ENCODE measurements around the gene CKLF.

CKLF gene

DNA sequence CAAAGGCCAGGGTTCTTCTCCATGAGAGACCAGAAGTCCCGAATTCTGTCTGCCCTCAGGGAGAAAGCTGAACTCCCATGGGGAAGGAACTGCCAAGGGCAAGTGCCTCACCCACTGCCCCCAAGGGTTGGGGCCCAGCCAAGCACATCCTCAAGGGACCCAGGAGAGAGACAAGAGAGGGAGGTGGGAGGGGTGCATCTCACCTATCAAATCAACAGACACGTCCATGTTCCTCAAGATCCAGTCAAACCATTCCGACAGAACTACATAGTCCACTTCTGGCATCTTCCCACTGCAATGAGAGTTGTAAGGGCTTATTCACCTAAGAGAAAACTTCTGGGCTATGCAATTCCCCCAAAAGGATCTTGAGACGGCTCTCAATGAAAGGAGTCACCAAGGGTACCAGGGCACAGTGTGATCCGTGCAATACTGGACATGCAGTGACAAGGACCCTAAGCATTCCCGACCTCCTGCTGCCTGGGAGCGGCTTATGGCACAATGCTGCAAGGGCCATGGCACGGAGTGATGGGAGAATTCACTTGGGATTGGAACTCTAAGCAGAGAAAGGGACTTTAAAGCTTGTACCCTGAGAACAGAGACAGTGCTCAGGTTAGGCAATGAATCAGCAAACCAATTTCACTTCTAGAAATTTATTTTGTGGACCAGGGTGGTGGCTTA, 34.7 kb upstream of the CKLF start:
- no peak for DNase-seq

DNA sequence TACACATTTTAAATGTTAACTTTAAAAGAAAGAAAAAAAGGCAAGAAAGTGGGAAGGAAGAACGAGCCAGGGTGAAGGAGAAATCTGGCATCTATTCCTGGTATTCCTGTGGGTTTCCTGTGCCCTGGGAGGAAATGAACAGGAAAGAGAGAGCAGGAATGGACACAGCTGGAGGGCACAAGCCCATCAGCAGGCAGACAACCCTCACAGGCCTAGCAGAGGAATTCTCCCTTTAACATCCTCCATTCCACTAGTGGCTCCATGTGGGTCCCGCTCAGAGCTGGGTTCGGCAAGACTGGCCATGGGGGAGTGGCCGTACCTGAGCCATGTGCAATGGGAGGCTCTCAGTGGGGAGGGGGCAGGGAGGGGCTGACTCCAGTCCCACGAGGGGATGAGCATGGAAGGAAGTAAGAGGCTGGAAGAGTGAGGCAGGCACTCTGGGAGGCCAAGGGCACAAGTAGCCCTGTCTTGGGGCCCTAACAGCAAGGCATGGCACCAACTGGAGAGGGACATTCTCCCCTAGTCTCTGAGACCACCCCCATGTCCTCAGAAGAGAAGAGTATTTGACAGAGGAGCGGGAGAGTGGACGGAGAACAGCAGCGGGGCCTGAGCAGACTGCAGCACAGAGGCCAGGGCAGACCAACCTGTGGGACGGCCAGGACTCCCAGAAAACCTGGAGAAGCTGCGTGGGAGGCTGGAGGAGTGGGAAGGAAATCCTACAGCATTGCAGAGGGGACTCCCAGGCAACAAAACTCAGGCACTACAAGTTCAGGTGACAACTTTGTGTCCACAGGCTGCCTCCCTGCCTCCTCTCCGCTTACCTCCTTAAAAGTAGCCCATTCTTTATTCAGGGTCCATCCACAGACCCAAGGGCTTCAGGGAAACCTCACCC, 32.6 kb upstream of the CKLF start:
- DNase-seq, result no peak

DNA sequence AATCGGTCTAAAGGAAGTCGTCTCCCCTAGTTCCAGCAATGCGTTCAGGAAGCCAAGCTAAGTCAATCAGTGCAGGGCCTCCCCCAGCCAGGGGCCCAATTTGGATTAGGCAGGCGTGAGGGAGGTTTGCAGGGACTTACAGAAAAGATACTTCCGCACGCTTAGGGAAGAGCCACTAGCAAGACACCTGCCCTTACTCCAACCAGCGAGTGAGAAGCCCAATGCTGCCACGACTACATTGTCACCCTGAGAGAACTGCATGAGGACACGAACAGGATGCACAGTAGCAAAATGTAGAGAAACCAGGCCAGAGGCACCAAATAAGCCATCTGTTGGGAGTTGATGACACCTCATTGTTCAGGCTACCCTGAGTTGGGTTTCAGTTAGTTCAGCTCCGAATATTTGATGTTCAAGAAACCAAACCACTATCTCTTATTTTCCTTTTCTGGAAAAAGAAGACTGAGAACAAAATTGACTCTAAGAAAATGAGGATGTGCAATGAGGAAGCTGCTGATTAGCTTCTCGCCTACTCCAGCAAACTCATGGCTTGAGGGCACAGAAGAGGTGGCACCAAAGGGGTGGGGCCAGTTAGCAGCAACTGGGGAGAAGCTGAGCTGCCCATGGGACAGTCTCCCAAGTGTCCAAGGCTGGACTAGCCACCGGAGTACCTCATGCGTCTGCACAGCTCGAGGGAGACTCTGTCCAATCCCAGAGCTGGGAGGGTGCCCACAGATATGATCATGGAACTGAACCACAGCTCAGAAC, 31.8 kb upstream of the CKLF start:
- DNase-seq, result no peak

DNA sequence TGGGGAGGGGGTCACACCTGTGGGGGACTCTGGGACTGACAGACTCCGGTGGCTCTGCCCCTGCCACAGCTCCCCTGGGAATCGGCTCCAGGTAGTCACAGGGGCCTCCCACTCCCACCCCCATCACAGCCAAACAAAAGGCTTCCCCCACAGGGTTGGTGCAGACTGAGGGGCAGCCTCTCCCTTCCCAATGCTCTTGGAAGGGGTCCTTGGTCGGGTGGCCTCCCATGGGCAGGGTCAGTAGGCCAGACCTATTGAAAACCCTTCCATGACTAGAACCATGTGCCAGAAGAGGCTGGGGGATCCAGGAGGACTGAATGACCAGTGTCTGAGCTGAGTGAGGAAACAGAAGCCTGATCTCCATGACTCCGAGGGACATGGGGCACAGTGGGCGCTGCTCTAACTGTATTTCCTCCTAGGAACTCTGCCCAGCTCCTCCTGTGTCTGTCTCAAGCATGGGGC, 31.1 kb upstream of the CKLF start:
- DNase-seq, result no peak

DNA sequence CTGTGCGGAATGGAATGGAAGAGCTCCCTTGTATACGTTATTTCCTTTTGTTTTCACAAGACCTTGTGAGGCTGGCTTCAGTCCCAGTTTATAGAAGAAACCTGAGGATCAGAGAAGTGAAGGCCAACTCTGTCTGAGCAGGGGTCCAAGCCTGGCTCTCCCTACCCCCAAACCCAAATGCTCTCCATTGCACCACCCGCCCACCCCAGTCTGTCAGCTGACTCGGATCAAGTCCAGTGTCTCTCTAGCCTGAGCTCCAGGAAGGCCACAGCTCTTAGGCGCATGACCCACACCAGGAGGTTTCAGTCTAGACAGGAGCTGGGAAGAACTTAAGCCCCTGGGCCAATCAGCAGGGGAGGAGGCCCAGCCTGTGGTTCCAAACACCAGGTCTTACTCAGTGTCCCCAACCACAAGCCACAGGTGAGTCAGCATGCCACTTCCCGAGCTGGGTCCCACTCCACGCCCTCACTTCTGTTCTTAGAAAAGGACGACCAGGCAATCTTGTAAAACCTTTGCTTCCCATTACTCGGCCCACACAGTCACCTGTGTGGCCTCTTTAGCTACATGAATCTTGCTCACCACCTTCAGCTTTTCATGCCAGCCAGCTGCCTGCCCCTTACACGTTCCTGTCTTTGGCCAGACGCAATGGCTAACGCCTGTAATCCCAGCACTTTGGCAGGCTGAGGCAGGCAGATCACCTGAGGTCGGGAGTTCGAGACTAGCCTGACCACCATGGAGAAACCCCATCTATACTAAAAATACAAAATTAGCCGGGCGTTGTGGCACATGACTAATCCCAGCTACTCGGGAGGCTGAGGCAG, 30.2 kb upstream of the CKLF start:
- no peak for DNase-seq

DNA sequence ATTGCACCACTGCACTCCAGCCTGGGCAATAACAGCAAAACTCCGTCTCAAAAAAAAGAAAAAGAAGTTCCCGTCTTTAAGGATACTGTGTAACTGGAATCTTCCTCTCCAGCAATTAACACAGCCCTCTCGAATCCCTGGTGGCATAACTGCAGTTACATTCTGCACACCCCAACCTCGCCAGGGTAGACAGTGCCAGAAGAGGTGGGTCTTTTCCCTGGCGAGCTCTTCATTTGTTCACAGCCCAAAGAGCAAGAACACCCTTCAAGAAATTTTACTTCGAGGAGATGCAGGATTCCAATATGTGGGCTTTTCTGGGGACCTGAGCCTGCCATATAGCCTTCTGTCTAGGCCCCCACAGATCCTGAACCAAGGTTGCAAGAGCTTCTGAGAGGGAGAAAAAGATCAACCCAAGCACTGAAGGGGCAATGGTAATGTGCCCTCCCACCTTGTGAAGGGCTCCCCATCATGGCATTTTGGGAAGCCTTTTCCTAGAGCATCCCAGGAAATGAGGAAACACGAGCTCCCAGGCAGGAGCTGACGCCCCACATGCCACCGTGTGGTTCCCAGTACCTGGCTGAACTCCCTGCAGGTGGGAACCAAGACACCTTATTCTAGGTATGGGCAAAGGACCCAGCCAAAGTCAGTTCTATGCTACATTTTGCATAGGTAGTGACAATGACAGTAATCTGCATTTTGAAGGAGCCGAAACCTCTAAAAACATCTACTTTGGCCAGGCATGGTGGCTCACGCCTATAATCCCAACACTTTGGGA, 29.4 kb upstream of the CKLF start:
- no peak for DNase-seq

DNA sequence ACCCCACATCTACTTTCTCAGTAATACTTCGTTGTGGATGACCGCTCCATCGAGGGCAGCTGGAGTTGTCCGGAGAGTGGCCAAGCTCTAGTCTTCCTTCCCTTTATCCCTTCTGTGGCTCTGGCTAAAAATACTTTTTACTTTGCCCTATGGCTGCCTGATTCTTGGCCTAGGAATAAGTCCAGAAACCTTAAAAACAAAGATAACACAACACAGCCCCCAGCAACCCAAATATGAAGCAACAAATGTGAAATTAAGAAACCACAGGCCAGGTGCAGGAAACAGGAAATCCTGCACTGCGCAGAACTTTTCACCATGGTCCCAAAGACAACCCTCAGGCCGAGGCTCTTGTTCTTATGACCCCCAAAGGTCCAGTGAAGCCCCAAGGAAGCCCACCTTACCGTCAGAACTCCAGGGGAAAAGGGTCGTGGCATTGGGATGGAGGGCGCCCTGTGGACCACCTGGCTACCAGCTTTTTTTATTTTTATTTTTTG, 28.5 kb upstream of the CKLF start:
- DNase-seq, result no peak

DNA sequence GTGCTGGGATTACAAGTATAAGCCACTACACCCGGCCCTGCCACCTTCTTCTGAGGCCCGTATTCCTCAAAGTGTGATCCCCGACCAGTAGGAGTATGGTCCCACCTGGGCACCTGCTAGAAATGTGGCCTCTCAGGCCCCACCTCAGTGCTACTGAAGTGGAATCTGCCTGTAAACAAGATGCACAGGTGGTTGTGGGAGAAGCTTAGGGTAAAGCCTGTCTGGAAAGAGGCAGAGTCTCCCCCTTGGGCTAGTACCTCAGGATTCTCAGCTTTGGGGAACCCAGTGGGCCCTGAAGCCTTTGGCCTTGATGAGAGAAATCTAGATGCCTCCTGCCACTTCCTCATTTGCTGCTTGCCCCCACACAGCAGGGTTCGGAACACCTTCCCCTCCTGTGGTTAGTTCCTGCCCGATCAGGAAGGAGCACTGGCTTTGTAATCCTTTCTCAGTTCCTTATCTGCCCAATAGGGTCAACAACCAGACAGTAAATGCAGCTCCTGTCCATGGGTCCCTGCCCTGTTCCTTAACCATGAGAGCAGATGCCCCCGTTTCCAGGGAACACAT, 27.7 kb upstream of the CKLF start:
- DNase-seq, result no peak

DNA sequence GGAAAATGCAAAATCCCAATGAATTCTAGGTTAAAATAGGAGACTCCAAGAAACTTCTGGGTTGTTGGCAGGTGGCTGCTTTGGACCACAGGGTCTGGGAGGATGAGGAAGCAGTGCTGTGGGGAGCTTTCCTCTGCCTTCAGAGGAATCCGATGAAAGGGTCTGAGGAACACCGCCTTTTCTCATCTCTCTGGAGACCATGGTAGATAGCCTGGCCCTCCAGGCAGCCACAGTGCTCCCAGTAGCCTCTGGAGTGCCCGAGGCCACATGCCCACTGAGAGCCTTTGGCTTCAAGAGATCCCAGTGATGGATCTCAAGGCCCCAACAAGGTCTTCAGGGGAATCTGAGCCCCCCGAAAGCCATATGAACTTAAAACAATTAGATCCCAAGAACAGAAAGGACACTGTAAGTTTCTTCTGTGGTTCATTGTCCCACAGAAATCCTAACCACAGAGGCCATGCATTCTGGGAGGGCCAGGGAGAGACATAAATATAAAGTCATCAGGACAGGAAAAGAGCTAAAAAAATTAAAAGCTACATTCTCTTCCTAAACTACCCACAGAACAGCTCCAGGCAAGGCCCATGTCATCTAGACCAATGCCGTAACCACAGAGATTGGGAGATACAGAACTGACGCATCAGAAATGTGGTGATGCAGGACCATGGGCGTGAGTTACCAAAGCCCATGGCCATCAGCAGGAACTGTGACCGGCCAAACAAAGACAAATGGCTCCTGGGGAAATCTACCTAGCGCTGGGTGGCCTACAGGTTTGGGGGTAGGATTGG, 26.8 kb upstream of the CKLF start:
- no peak for DNase-seq

DNA sequence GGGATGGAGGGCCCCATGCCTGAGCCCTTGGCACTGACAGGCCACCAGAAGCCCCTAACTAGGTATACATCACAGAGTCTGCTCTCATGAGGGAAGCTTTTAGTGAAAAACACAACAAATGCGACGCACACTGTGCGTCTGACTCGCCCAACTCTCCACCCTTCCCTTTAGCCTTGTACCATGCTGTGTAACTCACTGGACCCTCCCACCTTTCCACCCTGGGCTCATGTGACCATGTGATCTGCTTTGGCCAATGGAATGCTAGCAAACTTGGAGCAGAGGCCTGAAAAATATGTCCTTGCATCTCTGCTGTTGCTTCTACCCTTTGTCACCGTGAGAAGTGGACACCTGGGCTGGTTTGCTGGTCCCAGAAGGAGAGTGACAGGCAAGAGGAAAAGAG, 24.1 kb upstream of the CKLF start:
- no peak for DNase-seq

DNA sequence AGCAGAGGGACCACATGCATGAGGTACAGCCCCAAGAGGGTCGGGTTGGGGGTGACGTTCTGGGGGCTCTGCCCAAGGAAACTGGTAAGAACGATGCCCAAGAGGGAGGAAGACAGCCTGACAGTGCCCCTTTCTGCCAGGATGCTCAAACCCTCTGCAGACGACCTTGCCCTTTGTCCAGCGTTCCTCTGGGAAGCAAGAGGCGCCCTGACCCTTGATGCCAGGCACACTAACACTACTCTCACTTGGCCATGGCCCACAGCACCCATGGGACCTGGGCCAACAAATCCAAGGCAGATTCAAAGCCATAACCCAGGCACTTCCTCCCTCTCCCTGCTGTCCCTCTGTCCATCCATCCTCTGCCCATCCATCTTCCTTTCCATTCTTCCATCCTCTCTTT, 22.9 kb upstream of the CKLF start:
- DNase-seq, result no peak

DNA sequence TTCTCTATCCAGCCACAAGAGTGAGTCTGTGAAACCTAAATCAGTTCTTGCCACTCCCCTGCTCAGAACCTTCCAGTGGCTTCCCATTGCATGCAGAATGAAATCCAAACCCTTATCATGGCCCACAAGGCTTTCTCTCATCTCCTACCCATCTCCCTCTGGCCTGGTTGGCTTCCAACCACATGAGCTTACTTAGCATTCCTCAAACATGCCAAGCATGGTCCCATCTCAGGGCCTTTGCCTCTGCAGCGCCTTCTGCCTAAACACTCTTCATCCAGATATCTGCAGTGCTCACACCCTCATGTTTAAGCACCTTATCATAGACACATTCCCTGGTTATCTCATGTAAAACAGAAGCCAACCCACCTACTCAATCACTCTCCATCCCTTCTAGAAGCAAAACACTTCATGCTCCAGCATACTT, 18.0 kb upstream of the CKLF start:
- DNase-seq, result no peak

DNA sequence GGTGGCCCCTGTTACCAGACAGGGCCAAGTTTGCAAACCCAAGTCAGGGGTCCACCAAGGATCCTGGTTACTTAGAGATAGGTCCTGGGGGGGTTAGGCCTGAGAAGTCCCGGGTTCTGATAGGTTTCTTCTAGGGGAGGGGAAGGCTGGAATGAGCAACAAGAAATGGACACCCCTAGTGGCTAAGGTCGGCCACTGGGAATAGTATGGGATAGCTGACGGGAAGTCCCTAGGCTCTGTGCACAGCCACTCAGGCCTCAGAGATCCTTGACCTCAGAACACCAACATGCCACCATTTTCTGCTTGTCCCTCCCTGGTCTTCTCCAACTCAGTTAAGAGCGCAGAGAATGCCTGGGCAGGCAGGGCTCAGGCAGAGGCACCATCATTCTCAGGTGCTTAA, 15.9 kb upstream of the CKLF start:
- DNase-seq, result no peak

DNA sequence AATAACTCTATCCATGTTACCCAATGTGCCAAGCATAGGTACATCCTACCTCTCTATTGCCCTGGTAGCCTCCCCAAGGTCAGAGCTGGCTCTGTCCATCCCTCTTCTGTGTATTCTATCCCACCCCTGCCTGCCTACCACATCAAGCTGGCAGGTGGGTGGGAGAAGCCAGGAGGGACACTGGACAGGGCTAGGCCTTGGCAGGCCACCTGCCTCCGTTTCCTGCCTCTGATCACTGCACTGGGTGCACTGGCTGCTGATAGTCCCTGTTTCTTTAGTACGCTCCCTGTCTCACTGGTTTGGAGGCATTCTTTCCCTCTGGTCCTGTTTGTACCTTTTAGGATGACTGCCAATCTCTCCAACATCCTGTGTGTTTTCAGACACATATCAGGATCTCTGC, 15.1 kb upstream of the CKLF start:
- no peak for DNase-seq

DNA sequence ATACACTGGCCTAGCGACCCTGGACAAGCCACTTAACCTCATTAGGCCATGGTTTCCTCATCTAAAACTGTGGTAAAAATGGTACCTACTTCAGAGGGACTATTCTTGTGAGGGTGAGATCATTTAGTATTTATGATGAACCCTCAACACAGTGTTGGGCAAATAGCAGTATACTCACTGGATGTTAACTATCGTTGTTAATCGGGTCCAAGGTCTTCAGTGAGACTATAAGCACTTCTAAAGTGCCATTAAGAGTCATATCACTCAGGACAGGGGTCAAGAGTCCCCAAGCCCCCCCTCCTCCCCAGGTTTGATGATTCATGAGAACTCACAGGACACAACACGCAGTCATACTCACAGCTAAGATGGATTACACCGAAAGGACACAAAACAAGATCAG, 13.5 kb upstream of the CKLF start:
- no peak for DNase-seq

DNA sequence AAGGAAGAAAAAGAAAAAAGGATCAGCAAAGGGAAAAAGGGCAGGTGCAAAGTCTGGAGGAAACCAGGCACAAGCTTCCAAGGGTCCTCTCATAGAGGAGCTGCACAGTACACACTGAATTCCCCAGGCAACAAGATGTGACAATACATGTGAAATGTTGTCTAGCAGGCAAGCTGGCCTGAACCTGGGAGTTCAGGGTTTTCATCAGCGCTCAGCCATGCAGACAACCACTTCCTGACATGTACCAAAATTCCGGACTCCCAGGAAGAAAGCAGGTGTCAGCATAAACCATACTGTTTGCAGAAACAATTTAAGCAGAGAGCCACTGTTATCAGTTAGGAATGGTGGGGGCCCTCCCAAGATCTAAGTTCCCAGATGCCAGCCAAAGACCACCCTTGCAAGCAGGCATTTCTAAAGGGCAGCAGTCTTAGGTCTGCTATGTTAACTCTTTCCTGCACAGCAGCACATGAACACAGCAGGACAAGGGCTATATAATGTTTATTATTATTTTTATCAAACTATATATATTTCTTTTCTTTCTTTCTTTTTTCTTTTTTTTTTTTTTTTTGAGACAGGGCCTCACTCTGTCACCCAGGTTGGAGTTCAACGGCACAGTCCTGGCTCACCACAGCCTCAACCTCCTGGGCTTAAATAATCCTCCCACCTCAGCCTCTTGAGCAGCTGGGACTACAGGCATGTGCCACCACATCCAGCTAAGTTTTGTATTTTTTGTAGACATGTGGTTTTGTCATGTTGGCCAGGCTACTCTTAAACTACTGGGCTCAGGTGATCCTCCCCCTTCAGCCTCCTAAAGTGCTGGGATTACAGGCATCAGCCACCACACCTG, 12.5 kb upstream of the CKLF start:
- no peak for DNase-seq

DNA sequence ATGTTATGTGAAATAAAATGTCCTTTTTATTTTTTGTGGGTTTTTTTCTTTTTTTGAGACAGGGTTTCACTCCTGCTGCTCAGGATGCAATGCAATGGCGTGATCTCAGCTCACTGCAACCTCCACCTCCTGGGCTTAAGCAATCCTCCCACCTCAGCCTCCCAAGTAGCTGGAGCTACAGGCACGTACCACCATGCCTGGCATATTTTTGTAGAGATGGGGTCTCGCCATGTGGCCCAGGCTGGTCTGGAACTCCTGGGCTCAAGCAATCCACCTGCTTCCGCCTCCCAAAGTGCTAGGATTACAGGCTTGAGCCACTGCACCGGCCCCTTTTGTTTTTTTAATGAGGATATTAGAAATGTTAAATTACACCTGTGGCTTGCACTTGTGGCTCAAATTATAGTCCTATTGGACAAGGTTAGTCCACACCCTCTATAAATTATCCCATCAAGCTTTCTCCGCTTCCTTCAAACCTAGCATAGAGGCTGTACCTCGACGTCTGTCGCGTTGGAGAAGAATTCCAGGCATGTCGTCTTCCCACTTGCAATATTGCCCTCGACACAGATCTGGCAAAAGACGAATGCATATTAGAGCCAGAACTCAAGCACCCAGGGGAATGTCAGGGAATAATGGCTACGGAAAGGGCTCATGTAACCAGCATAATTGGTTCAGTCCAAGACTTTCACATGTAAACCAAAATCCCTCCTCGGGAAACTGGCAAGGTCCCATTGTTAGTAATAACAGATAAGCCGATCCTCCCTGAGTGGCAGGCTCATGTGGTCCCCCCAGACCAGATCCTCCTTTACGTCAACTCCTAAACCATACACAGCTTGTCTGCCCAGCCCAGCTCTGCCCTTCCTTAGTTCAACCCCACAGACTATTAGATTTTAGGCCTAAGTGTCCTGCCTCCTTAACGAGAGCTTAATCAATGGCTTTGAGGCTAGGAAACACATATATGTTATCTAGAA, 10.7 kb upstream of the CKLF start:
- no peak for DNase-seq

DNA sequence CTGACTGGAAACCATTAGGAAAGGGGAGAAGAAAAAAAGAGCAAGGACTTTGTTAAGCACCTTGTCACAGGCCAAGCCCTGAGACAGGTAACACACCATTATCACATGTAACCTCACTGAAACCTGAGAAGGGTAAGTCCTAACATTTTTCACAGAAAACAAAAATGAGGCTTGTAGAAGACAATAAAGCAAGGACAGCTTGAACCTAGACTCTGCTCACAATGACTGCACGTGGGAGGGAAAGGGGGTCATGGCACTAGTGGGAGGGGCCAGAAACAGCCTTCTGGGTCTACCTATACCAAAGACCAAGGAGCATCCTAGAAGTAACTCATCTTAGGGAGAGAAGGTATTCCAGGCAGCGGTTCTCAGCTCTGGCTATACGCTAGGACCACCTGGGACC, 10.0 kb upstream of the CKLF start:
- DNase-seq, result no peak
